ENCODE data around the gene TRIAP1. TPM values are rescaled to one million over a fixed set of nuclear protein-coding genes. Genes with fewer than 3 reads are reported as not detected.
"Not testable (repeated sequence)": the region's sequence is repeated elsewhere in the genome, so short reads cannot be mapped to it uniquely, and the experiment has no call there.

Gene TRIAP1
- polyA plus RNA-seq, 1 donor (not counting 4 experiments of a cell fraction or from before 2014, with no cell fraction given), result 71.1 TPM

DNA sequence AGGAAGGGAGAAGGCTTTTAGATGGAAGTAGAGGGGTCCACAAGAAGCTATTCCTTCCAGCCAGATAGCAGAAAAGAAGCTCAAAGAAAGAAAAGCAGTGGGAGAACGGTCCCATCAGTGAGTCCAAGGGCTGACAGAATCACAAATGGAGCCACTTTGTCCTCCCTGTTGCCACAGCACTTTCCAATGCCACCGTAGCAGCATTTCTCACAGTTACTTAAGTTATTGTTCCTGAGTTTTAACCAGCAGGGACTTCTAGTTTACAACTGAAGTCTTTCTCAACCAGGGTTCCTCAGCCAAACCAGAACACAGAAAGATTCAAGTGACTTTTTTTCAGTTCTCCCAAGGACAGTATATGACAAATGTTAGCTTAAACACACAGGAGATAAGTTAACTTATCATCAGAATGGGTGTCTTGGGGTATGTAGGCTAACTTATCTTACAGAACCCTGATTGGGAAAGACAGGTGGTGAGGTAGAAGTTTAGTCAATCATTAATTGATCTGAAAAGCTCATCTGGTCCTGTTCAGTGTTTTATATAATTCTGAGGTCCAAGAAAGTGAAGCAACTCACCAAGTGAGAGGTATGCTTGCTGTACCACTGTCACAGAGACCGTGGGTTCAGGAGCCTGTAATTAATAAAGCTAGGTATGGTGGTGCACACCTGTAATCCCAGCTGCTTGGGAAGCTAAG is 7.0 kb upstream of the TRIAP1 start:
- Histone ChIP-seq H3K9ac (ENCODE audit: control insufficient read depth, extremely low read depth, insufficient read depth, low read length) (no peak overlapping the region), H3K79me2 (ENCODE audit: control insufficient read depth, insufficient read depth, low read length) (peaks cover 22% of the 10 kb centered on the region), H3K4me3 (ENCODE audit: control insufficient read depth in 2 of 3, extremely low read depth in 1 of 3, insufficient read depth in 2 of 3, low read depth in 1 of 3, low read length in 3 of 3) (no peak overlapping the region), H3K27ac (ENCODE audit: control insufficient read depth, insufficient read depth, low read length) (no peak overlapping the region), H3K27me3 (ENCODE audit: control insufficient read depth, extremely low read depth, insufficient read depth, low read length) (no peaks in the 10 kb centered on the region), H3K4me1 (ENCODE audit: control insufficient read depth, extremely low read depth, insufficient read depth, low read length) (no peaks in the 10 kb centered on the region), H3K36me3 (ENCODE audit: control insufficient read depth in 2 of 2, extremely low read depth in 1 of 2, insufficient read depth in 2 of 2, low read length in 2 of 2) (peaks cover 17 to 26% of the 10 kb centered on the region in 2 experiments), H3K4me2 (ENCODE audit: control insufficient read depth, extremely low read depth, insufficient read depth, low read depth, low read length) (no peak overlapping the region), H2AFZ (ENCODE audit: control insufficient read depth, low read length) (no peak overlapping the region), H3K9me3 (ENCODE audit: control insufficient read depth, low read depth, low read length) (no peaks in the 10 kb centered on the region), H3K9me1 (ENCODE audit: control insufficient read depth, extremely low read depth, insufficient read depth, low read length) (no peaks in the 10 kb centered on the region), H4K20me1 (ENCODE audit: control insufficient read depth, extremely low read depth, insufficient read depth, low read length) (peaks cover 9% of the 10 kb centered on the region)
- FAIRE-seq (no peak), DNase-seq (ENCODE audit: low read depth, low spot score) (no peak)
- TF ChIP-seq, protein P1, sequence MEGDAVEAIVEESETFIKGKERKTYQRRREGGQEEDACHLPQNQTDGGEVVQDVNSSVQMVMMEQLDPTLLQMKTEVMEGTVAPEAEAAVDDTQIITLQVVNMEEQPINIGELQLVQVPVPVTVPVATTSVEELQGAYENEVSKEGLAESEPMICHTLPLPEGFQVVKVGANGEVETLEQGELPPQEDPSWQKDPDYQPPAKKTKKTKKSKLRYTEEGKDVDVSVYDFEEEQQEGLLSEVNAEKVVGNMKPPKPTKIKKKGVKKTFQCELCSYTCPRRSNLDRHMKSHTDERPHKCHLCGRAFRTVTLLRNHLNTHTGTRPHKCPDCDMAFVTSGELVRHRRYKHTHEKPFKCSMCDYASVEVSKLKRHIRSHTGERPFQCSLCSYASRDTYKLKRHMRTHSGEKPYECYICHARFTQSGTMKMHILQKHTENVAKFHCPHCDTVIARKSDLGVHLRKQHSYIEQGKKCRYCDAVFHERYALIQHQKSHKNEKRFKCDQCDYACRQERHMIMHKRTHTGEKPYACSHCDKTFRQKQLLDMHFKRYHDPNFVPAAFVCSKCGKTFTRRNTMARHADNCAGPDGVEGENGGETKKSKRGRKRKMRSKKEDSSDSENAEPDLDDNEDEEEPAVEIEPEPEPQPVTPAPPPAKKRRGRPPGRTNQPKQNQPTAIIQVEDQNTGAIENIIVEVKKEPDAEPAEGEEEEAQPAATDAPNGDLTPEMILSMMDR (optimal IDR thresholded peaks at IDR 0.05 in 1 of 3, IDR thresholded peaks at IDR 0.05 in 1 of 3, conservative IDR thresholded peaks at IDR 0.05 in 1 of 3; ENCODE audit: extremely low read depth in 1 of 3, insufficient read depth in 2 of 3, low read length in 3 of 3), result no peak
- no peak for TF ChIP-seq EZH2 (IDR thresholded peaks at IDR 0.05; ENCODE audit: low read length)
- dilution Hi-C loops (cut with MboI; ENCODE audit: extremely low pct_ligation_motif_present, low sequenced_read_pairs), result no loop called here

DNA sequence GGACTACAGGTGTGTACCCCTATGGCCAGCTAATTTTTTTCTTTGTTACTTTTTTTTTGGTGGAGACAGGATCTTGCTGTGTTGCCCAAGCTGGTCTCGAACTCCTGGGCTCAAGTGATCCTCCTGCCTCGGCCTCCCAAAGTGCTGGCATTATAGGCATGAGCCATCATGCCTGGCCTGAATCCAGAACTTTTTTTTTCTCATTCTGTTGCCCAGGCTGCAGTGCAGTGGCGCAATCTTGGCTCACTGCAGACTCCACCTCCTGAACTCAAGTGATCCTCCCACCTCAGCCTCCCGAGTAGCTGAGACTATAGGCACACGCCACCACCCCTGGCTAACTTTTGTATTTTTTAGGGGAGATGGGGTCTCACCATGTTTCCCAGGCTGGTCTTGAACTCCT is 6.3 kb upstream of the TRIAP1 start:
- H3K27me3 ChIP-seq (ENCODE audit: control insufficient read depth, extremely low read depth, insufficient read depth, low read length); H4K20me1 ChIP-seq (ENCODE audit: control insufficient read depth, extremely low read depth, insufficient read depth, low read length); H3K4me1 ChIP-seq (ENCODE audit: control insufficient read depth, extremely low read depth, insufficient read depth, low read length); H3K4me3 ChIP-seq (ENCODE audit: control insufficient read depth in 2 of 3, extremely low read depth in 1 of 3, insufficient read depth in 2 of 3, low read depth in 1 of 3, low read length in 3 of 3); FAIRE-seq; H3K9ac ChIP-seq (ENCODE audit: control insufficient read depth, extremely low read depth, insufficient read depth, low read length); DNase-seq (ENCODE audit: low read depth, low spot score); H2AFZ ChIP-seq (ENCODE audit: control insufficient read depth, low read length); H3K9me3 ChIP-seq (ENCODE audit: control insufficient read depth, low read depth, low read length); H3K27ac ChIP-seq (ENCODE audit: control insufficient read depth, insufficient read depth, low read length); H3K4me2 ChIP-seq (ENCODE audit: control insufficient read depth, extremely low read depth, insufficient read depth, low read depth, low read length); dilution Hi-C loops (cut with MboI; ENCODE audit: extremely low pct_ligation_motif_present, low sequenced_read_pairs); H3K9me1 ChIP-seq (ENCODE audit: control insufficient read depth, extremely low read depth, insufficient read depth, low read length): not testable (repeated sequence)
- Histone ChIP-seq H3K79me2 (ENCODE audit: control insufficient read depth, insufficient read depth, low read length) (peaks cover 29% of the 10 kb centered on the region), H3K36me3 (ENCODE audit: control insufficient read depth in 2 of 2, extremely low read depth in 1 of 2, insufficient read depth in 2 of 2, low read length in 2 of 2) (peaks cover 16 to 28% of the 10 kb centered on the region in 2 experiments)

DNA sequence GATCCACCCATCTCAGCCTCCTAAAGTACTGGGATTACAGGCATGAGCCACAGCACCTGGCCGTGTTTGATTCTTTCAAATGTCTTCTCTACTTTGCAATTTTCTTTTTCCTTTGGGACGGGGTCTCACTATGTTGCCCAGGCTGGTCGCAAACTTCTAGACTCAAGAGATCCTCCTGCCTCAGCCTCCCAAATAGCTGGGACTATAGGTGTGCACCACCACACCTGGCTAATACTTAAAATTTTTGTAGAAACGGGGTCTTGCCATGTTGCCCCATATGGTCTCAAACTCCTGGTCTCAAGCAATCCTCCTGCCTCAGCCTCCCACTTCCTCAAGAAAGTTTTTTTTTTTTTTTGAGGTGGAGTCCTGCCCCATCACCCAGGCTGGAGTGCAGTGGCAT is 1.8 kb upstream of the TRIAP1 start:
- DNase-seq (ENCODE audit: low read depth, low spot score), result no peak
- dilution Hi-C loops (cut with MboI; ENCODE audit: extremely low pct_ligation_motif_present, low sequenced_read_pairs), result no loop called here
- no peak overlapping the region for H3K4me2 ChIP-seq (ENCODE audit: control insufficient read depth, extremely low read depth, insufficient read depth, low read depth, low read length)
- H3K79me2 ChIP-seq (ENCODE audit: control insufficient read depth, insufficient read depth, low read length), result peaks cover 70% of the 10 kb centered on the region
- H2AFZ ChIP-seq (ENCODE audit: control insufficient read depth, low read length), result no peak overlapping the region
- H4K20me1 ChIP-seq (ENCODE audit: control insufficient read depth, extremely low read depth, insufficient read depth, low read length), result no peaks in the 10 kb centered on the region
- peaks cover 14% of the 10 kb centered on the region for H3K4me1 ChIP-seq (ENCODE audit: control insufficient read depth, extremely low read depth, insufficient read depth, low read length)
- H3K4me3 ChIP-seq (ENCODE audit: control insufficient read depth in 2 of 3, extremely low read depth in 1 of 3, insufficient read depth in 2 of 3, low read depth in 1 of 3, low read length in 3 of 3), result no peak overlapping the region
- peaks cover 18 to 20% of the 10 kb centered on the region in 2 experiments for H3K36me3 ChIP-seq (ENCODE audit: control insufficient read depth in 2 of 2, extremely low read depth in 1 of 2, insufficient read depth in 2 of 2, low read length in 2 of 2)
- no peak overlapping the region for H3K27ac ChIP-seq (ENCODE audit: control insufficient read depth, insufficient read depth, low read length)
- H3K9me3 ChIP-seq (ENCODE audit: control insufficient read depth, low read depth, low read length), result no peaks in the 10 kb centered on the region
- FAIRE-seq, result no peak
- H3K27me3 ChIP-seq (ENCODE audit: control insufficient read depth, extremely low read depth, insufficient read depth, low read length), result no peaks in the 10 kb centered on the region
- no peaks in the 10 kb centered on the region for H3K9me1 ChIP-seq (ENCODE audit: control insufficient read depth, extremely low read depth, insufficient read depth, low read length)
- no peak for TF ChIP-seq EZH2 (IDR thresholded peaks at IDR 0.05; ENCODE audit: low read length)
- TF ChIP-seq, protein P1 (optimal IDR thresholded peaks at IDR 0.05 in 1 of 3, IDR thresholded peaks at IDR 0.05 in 1 of 3, conservative IDR thresholded peaks at IDR 0.05 in 1 of 3; ENCODE audit: extremely low read depth in 1 of 3, insufficient read depth in 2 of 3, low read length in 3 of 3), result no peak
- no peak overlapping the region for H3K9ac ChIP-seq (ENCODE audit: control insufficient read depth, extremely low read depth, insufficient read depth, low read length)

DNA sequence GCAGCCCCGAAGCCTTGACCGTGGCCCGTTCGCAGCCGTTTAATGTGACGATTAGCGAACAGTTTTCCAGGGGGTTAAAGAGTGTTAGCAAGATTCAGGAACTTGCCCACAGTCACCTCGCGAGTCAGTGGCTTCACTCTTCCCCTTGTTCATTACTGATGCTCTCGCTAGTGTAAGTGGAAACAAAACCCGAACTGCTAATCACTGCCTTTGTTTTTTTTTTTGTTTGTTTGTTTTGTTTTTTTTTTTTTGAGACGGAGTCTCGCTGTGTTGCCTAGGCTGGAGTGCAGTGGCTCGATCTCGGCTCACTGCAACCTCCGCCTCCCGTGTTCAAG is 627 bp upstream of the TRIAP1 start:
- peaks cover 14% of the 10 kb centered on the region for H3K4me1 ChIP-seq (ENCODE audit: control insufficient read depth, extremely low read depth, insufficient read depth, low read length)
- H3K9me1 ChIP-seq (ENCODE audit: control insufficient read depth, extremely low read depth, insufficient read depth, low read length); dilution Hi-C loops (cut with MboI; ENCODE audit: extremely low pct_ligation_motif_present, low sequenced_read_pairs); FAIRE-seq; H4K20me1 ChIP-seq (ENCODE audit: control insufficient read depth, extremely low read depth, insufficient read depth, low read length); H3K27me3 ChIP-seq (ENCODE audit: control insufficient read depth, extremely low read depth, insufficient read depth, low read length); DNase-seq (ENCODE audit: low read depth, low spot score); H3K9me3 ChIP-seq (ENCODE audit: control insufficient read depth, low read depth, low read length): not testable (repeated sequence)
- H3K9ac ChIP-seq (ENCODE audit: control insufficient read depth, extremely low read depth, insufficient read depth, low read length), result peak overlapping the region; percentile 97
- peak overlapping the region; percentile 79 for H3K4me2 ChIP-seq (ENCODE audit: control insufficient read depth, extremely low read depth, insufficient read depth, low read depth, low read length)
- H3K36me3 ChIP-seq (ENCODE audit: control insufficient read depth in 2 of 2, extremely low read depth in 1 of 2, insufficient read depth in 2 of 2, low read length in 2 of 2), result peaks cover 17 to 19% of the 10 kb centered on the region in 2 experiments
- H3K4me3 ChIP-seq (ENCODE audit: control insufficient read depth in 2 of 3, extremely low read depth in 1 of 3, insufficient read depth in 2 of 3, low read depth in 1 of 3, low read length in 3 of 3), result peak overlapping the region; percentile 81 to 100 (median 96)
- H2AFZ ChIP-seq (ENCODE audit: control insufficient read depth, low read length), result peak overlapping the region; percentile 99
- peaks cover 74% of the 10 kb centered on the region for H3K79me2 ChIP-seq (ENCODE audit: control insufficient read depth, insufficient read depth, low read length)
- H3K27ac ChIP-seq (ENCODE audit: control insufficient read depth, insufficient read depth, low read length), result peak overlapping the region; percentile 92
